Stimulated activated CD4-positive, alpha-beta T cell treated with anti-CD3 and anti-CD28 coated beads, Interleukin-12 subunit alpha, Interleukin-12 subunit beta, amount 100 ng/mL, for 4 hours (primary cell): ENCODE measurements around the gene KIAA1549.
"Not testable (repeated sequence)": the region's sequence is repeated elsewhere in the genome, so short reads cannot be mapped to it uniquely, and the experiment has no call there.

ENCODE experiments used
- DNase-seq: peaks from one replicate; pipeline ENCODE4 v3.0.0-alpha.2; 2020

KIAA1549 gene

DNA sequence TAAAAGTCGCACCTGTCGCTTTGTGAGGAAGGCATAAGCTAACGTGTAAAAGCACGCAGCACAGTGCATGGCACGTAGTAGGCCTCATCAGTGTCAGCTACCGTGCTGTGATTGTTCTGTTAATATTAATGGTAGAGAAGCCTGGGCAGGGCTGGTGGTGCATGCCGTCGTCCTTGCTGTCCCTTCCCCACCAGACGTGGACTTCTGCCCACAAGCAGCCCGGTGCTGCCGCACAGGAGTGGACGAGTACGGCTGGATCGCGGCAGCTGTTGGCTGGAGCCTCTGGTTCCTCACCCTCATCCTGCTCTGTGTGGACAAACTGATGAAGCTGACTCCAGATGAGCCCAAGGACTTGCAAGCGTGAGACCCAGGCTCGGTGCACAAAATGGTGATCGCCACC lies 178.5 kb downstream of the KIAA1549 start:
- no peak for DNase-seq

GRCh38 chr7:138801256-138801655 lies 179.9 kb downstream of the KIAA1549 start:
- DNase-seq: no peak

DNA sequence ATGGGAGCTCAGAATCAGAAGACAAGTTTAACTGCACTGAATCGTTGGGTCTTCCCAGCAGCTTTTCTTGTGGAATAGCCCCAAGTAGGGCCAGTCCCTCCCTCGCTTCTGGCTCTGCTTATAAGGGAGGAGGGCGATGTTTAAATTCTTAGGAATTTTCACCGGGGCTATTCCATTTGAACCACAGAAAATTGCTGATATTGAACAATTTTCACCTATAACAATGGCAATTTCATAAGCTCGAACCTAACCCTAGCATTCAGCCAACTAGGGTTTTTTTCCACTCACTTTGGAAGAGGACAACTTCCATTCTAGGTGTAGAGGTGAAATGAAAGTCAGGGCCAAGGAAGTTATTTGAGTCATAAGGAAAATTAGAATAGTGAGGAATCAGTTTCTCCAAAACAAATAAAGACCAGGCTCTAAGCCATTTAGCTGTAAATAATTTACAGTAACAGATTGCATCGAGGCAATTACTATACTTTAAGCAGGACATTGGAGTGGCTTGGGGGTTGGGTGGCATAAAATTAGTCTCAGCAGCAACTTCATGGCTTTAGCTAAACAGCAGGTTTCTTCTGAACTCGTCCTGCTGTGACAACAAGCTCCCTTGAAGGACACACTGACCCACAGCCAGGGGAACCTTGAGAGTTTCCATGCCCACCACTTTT lies 181.7 kb downstream of the KIAA1549 start:
- no peak for DNase-seq

DNA sequence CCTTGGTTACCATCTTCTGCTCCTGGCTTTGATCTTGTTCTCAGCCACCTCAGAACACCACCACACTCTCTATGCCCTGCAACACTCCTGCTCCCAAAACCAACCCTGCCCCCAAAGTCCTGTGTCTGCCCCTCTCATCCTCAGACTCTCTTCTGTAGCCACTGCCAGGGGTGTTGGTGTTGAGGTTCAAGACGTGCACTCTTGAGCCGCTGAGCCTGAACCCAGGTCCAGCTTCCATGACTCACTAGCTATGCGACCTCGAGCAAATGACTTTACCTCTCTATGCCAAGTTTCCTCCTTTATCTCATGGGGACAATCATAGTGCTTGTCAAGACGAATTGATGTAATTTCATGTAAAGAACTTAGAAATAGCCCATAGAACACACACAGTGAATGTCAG lies 182.4 kb downstream of the KIAA1549 start:
- DNase-seq: no peak

GRCh38 chr7:138797715-138798320 lies 183.4 kb downstream of the KIAA1549 start, which contains the start of the genes ATP6V0A4 and TMEM213:
Gene ATP6V0A4 (minus strand): TSS chr7:138798196. CDS start chr7:138771247, 26,949 bp downstream.
Gene TMEM213 (plus strand): TSS chr7:138797994. CDS start chr7:138798105, 111 bp downstream.
- no peak for DNase-seq

- not testable (repeated sequence) for DNase-seq
These were observed 184.1 kb downstream of the KIAA1549 start for GRCh38 chr7:138797046-138797445.

GRCh38 chr7:138796038-138796615 lies 185.1 kb downstream of the KIAA1549 start:
- no peak for DNase-seq

GRCh38 chr7:138785587-138786437 lies 195.4 kb downstream of the KIAA1549 start:
- no peak for DNase-seq

DNA sequence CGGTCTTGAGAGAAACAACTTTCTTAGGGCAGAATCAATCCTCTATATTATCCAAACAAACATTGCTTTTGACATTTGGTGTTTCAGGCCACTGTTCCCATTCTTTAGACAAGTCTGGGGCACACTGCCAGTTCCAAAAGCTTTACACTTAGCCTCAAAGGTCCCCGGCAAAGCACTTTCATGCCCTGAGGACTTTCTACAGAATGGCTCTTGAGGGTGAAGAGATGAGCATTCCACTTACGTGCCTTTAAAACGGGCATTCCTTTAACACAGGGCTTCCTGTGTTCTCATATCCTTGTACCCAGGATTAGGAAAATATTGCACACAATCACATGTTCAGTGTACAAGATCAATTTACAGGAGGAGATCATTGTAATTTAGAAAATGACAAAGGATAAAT lies 196.5 kb downstream of the KIAA1549 start:
- DNase-seq: no peak
